Dendritic cell treated with granulocyte-macrophage colony-stimulating factor and Interleukin-4, amounts not matched to agents 40 ng/mL and 50 ng/mL, for 4 days (primary cell): ENCODE results near the gene ENDOV.

Source experiments
- H3K27ac Mint-ChIP-seq: one replicate; pipeline ENCODE4 v1.8.0; 2022; ENCODE audit warnings: mild to moderate bottlenecking, mixed read lengths
- H3K27me3 Mint-ChIP-seq: one replicate; pipeline ENCODE4 v1.8.0; 2022; ENCODE audit warnings: mild to moderate bottlenecking, mixed read lengths
- H3K36me3 Mint-ChIP-seq: one replicate; pipeline ENCODE4 v1.8.0; 2022; ENCODE audit warnings: low read depth, mixed read lengths
- H3K4me1 Mint-ChIP-seq: one replicate; pipeline ENCODE4 v1.8.0; 2022; ENCODE audit warnings: low read depth, mixed read lengths
- H3K4me3 Mint-ChIP-seq: one replicate; pipeline ENCODE4 v1.8.0; 2022; ENCODE audit warnings: mild to moderate bottlenecking, moderate library complexity, mixed read lengths
- H3K9me3 Mint-ChIP-seq: one replicate; pipeline ENCODE4 v1.8.0; 2022; ENCODE audit warnings: mixed read lengths
- intact Hi-C: fragments of 100-400 bp; cut with micrococcal nuclease; formaldehyde crosslinking; loops from one replicate; pipeline ENCODE4 v1.15.0; 2022

The ENDOV gene

GRCh38 chr17:80414508-80414802 lies 512 bp upstream of the ENDOV start:
- H3K27ac Mint-ChIP-seq = peak overlapping the region; percentile 96
- no peaks in the 10 kb centered on the region for H3K9me3 Mint-ChIP-seq
- H3K27me3 Mint-ChIP-seq = peaks cover 27% of the 10 kb centered on the region
- H3K36me3 Mint-ChIP-seq = peaks cover 42% of the 10 kb centered on the region
- peak overlapping the region; percentile 89 for H3K4me3 Mint-ChIP-seq
- peaks cover 38% of the 10 kb centered on the region for H3K4me1 Mint-ChIP-seq
- intact Hi-C loops = loop anchor here (2.0 kb wide), 1 partner anchor 40 kb away; no protein-coding TSS in a partner anchor

DNA sequence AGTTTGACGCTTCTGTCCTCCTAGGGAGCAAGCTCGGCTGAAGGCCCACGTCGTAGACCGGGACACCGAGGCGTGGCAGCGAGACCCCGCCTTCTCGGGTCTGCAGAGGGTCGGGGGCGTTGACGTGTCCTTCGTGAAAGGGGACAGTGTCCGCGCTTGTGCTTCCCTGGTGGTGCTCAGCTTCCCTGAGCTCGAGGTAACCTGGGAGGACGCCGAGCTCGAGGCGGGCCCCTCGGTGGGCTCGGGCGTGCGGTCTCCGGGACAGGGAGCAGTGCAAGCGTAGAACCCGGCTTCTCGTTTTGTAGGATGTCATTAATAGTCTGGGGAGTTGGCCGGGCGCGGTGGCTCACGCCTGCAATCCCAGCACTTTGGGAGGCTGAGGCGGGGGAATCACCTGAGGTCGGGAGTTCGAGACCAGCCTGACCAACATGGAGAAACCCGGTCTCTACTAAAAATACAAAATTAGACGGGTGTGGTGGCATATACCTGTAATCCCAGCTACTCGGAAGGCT lies 715 bp downstream of the ENDOV start:
- Mint-ChIP-seq H3K36me3 (peaks cover 50% of the 10 kb centered on the region), H3K27ac (peak overlapping the region; percentile 96), H3K9me3 (no peaks in the 10 kb centered on the region), H3K4me3 (peak overlapping the region; percentile 89), H3K27me3 (peaks cover 22% of the 10 kb centered on the region), H3K4me1 (peaks cover 38% of the 10 kb centered on the region)
- intact Hi-C loops = loop anchor here (2.0 kb wide), 1 partner anchor 39 kb away; no protein-coding TSS in a partner anchor

GRCh38 chr17:80416260-80416939 lies 1.4 kb downstream of the ENDOV start:
- intact Hi-C loops = no loop called here
- peaks cover 50% of the 10 kb centered on the region for H3K36me3 Mint-ChIP-seq
- H3K27me3 Mint-ChIP-seq = peaks cover 22% of the 10 kb centered on the region
- H3K4me1 Mint-ChIP-seq = peaks cover 38% of the 10 kb centered on the region
- peak overlapping the region; percentile 96 for H3K27ac Mint-ChIP-seq
- peak overlapping the region; percentile 89 for H3K4me3 Mint-ChIP-seq
- H3K9me3 Mint-ChIP-seq = no peaks in the 10 kb centered on the region

- H3K27me3 Mint-ChIP-seq = peaks cover 22% of the 10 kb centered on the region
- H3K27ac Mint-ChIP-seq = no peak overlapping the region
- intact Hi-C loops = no loop called here
- no peaks in the 10 kb centered on the region for H3K9me3 Mint-ChIP-seq
- H3K4me3 Mint-ChIP-seq = peak overlapping the region; percentile 39
- H3K4me1 Mint-ChIP-seq = peaks cover 38% of the 10 kb centered on the region
- peaks cover 50% of the 10 kb centered on the region for H3K36me3 Mint-ChIP-seq
These were observed 1.9 kb downstream of the ENDOV start for GRCh38 chr17:80416940-80417293.

GRCh38 chr17:80418589-80418988 lies 3.6 kb downstream of the ENDOV start:
- intact Hi-C loops = no loop called here
- Mint-ChIP-seq H3K36me3 (peaks cover 50% of the 10 kb centered on the region), H3K27ac (no peak overlapping the region), H3K27me3 (peaks cover 13% of the 10 kb centered on the region), H3K4me1 (peaks cover 38% of the 10 kb centered on the region), H3K4me3 (no peak overlapping the region), H3K9me3 (no peaks in the 10 kb centered on the region)

- no peaks in the 10 kb centered on the region for H3K9me3 Mint-ChIP-seq
- no peak overlapping the region for H3K4me3 Mint-ChIP-seq
- intact Hi-C loops = no loop called here
- H3K36me3 Mint-ChIP-seq = peaks cover 50% of the 10 kb centered on the region
- H3K27ac Mint-ChIP-seq = no peak overlapping the region
- H3K4me1 Mint-ChIP-seq = peaks cover 31% of the 10 kb centered on the region
- peaks cover 11% of the 10 kb centered on the region for H3K27me3 Mint-ChIP-seq
These were observed 4.3 kb downstream of the ENDOV start for GRCh38 chr17:80419255-80419654.

GRCh38 chr17:80421381-80422090 lies 6.6 kb downstream of the ENDOV start:
- H3K27ac Mint-ChIP-seq = no peak overlapping the region
- intact Hi-C loops = no loop called here
- no peak overlapping the region for H3K4me3 Mint-ChIP-seq

GRCh38 chr17:80422276-80422675 lies 7.3 kb downstream of the ENDOV start:
- H3K36me3 Mint-ChIP-seq = peaks cover 28% of the 10 kb centered on the region
- intact Hi-C loops = no loop called here
- H3K4me1 Mint-ChIP-seq = peaks cover 21% of the 10 kb centered on the region
- H3K27me3 Mint-ChIP-seq = peaks cover 9% of the 10 kb centered on the region
- H3K9me3 Mint-ChIP-seq = no peaks in the 10 kb centered on the region
- no peak overlapping the region for H3K27ac Mint-ChIP-seq
- no peak overlapping the region for H3K4me3 Mint-ChIP-seq

More at GRCh38 chr17:80421381-80422090, 6.6 kb downstream of the ENDOV start:
- no peaks in the 10 kb centered on the region for H3K9me3 Mint-ChIP-seq
- H3K27me3 Mint-ChIP-seq = peaks cover 9% of the 10 kb centered on the region
- peaks cover 18% of the 10 kb centered on the region for H3K4me1 Mint-ChIP-seq
- peaks cover 35% of the 10 kb centered on the region for H3K36me3 Mint-ChIP-seq

- intact Hi-C loops = no loop called here
- H3K27me3 Mint-ChIP-seq = peaks cover 9% of the 10 kb centered on the region
These were observed 8.0 kb downstream of the ENDOV start for GRCh38 chr17:80422981-80423380.

DNA sequence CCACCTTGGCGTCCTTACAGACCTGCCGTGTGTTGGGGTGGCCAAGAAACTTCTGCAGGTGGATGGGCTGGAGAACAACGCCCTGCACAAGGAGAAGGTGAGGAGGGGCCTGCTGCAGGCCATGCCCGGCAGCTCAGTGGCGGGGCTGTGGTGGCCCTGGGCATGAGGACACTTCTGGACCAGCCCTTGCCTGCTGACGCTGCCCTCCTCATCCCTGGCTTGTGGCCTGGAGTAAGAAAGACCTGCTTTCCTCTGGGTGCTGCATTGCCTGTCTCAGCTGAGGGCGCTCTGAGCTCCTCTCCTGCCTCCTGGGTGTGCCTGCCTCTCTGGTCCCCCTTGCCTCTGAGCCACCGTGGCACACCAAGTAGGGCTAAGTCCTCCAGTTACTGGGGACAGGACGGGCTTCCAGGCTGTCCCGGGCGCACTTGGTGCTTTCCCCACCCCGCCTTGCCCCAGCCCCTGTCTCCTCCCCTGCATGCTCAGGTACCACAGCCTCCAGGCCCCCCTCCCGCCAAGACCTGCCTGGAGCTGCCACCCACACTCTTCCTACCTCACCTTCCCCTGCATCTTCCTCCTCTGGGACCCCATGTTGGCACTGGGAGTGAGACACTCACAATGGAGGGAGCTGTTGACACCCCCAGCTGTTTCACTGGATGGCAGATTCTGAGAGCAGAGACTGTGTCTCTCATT lies 8.7 kb downstream of the ENDOV start:
- H3K4me1 Mint-ChIP-seq = peaks cover 12% of the 10 kb centered on the region
- intact Hi-C loops = no loop called here
- H3K27ac Mint-ChIP-seq = no peak overlapping the region
- peaks cover 9% of the 10 kb centered on the region for H3K27me3 Mint-ChIP-seq
- no peaks in the 10 kb centered on the region for H3K9me3 Mint-ChIP-seq
- no peak overlapping the region for H3K4me3 Mint-ChIP-seq
- H3K36me3 Mint-ChIP-seq = peaks cover 14% of the 10 kb centered on the region

More at GRCh38 chr17:80422981-80423380, 8.0 kb downstream of the ENDOV start:
- peaks cover 19% of the 10 kb centered on the region for H3K4me1 Mint-ChIP-seq
- peaks cover 21% of the 10 kb centered on the region for H3K36me3 Mint-ChIP-seq
- no peak overlapping the region for H3K27ac Mint-ChIP-seq
- H3K4me3 Mint-ChIP-seq = no peak overlapping the region
- no peaks in the 10 kb centered on the region for H3K9me3 Mint-ChIP-seq

DNA sequence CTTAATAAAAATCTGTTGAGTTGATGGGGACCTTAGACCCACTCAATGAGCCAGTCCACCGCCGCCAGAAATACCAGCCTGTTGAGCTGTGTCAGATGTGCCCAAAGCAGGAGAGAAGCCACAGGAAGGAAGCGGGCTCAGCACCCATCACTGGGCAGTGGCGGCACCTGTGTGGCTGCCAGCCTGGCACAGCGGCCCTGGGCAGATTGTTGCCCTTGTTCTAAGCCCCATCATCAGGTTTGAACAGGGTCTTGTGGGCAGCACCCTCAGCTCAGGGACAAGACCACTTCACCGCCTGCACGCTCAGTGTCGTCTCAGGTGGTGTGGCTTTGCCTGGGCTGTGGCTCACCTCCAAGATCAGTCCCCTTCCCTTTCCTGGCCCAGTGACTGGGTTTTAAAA lies 9.3 kb downstream of the ENDOV start:
- H3K4me3 Mint-ChIP-seq = no peak overlapping the region
- H3K27ac Mint-ChIP-seq = no peak overlapping the region
- no peaks in the 10 kb centered on the region for H3K9me3 Mint-ChIP-seq
- intact Hi-C loops = no loop called here
- peaks cover 10% of the 10 kb centered on the region for H3K36me3 Mint-ChIP-seq
- peaks cover 9% of the 10 kb centered on the region for H3K27me3 Mint-ChIP-seq
- peaks cover 12% of the 10 kb centered on the region for H3K4me1 Mint-ChIP-seq

DNA sequence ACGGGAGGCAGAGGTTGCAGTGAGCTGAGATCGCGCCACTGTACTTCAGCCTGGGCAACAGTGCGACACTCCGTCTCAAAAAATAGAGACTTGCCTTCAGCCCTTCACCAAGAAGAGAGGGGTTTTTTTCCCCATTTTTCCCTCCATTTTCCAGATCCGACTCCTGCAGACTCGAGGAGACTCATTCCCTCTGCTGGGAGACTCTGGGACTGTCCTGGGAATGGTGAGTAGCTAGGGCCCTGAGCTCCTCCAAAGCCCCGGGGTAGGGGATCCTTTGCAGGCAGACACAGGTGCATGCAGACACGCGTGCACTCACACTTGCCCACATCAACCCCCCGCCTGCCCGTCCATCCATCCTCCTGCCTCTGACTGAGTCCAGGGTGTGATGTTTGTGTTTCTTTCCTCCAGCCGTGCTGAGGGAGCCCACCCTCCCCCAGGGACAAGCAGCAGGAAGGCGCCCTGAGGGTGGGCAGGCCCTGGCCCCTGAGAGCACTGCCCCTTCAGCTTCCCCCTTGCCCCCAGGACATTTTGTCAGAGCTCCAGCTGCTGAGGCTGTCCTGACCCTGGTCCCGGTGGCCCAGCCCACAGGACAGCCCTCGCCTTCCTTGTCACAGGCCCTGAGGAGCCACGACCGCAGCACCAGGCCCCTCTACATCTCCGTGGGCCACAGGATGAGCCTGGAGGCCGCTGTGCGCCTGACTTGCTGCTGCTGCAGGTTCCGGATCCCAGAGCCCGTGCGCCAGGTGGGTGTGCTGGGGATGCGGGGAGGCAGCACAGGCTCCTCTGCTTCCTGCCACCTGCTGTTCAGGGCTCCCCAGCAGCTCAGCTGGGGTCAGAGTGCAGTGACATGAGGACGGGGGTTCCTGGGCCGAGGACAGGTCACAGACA lies 10.2 kb downstream of the ENDOV start:
- intact Hi-C loops = no loop called here

GRCh38 chr17:80425835-80426426 lies 11.0 kb downstream of the ENDOV start:
- peaks cover 12% of the 10 kb centered on the region for H3K4me1 Mint-ChIP-seq
- no peaks in the 10 kb centered on the region for H3K9me3 Mint-ChIP-seq
- intact Hi-C loops = loop anchor here (2.0 kb wide), 1 partner anchor 557 kb away; no protein-coding TSS in a partner anchor
- H3K27me3 Mint-ChIP-seq = peaks cover 9% of the 10 kb centered on the region
- no peaks in the 10 kb centered on the region for H3K36me3 Mint-ChIP-seq
- H3K4me3 Mint-ChIP-seq = no peak overlapping the region
- no peak overlapping the region for H3K27ac Mint-ChIP-seq

More for the DNA sequence above, 10.2 kb downstream of the ENDOV start:
- Mint-ChIP-seq H3K9me3 (no peaks in the 10 kb centered on the region), H3K27me3 (peaks cover 9% of the 10 kb centered on the region), H3K4me1 (peaks cover 12% of the 10 kb centered on the region), H3K36me3 (peaks cover 2% of the 10 kb centered on the region), H3K4me3 (no peak overlapping the region), H3K27ac (no peak overlapping the region)
